Measurements from ENCODE around the gene PCSK4.

Gene PCSK4

GRCh38 chr19:1435378-1435989 lies 54.7 kb downstream of the PCSK4 start:
- no peak for FAIRE-seq

DNA sequence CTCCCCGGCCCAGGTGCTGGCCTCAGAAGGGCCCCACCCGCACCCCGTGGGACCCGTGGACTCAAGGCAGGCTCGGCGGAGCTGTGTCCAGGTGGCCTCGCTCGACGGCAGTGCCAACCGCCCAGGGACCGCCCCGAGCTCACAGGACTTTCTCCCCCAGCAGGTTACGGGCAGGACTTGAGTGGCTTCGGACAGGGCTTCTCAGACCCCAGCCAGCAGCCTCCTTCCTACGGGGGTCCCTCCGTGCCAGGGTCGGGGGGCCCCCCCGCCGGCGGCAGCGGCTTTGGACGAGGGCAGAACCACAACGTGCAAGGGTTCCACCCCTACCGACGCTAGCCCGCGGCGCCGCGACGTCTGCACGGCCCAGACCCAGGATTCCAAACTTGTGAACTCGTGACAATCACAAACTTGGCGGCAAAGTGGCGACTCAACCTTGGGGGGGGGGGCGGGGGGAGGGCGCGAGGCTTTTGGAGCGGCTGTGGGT lies 55.5 kb downstream of the PCSK4 start:
- FAIRE-seq = no peak

DNA sequence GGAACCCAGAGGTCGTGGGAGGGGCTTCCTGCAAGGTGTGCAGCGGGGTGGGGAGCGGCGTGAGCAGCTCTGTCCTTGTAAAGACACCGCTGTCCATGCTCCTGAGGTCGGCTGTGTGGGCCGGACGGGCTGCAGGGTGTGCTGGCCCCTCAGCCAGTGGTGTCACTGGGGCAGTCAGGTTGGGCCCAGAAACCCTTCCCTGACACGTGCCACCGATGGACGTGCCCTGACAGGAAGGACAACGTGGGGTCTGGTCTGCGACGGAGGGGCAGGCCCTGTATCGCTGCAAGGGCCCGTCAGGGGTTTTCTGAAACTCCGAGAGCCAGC lies 56.1 kb downstream of the PCSK4 start:
- no peak for FAIRE-seq

GRCh38 chr19:1433119-1434039 lies 56.8 kb downstream of the PCSK4 start:
- no peak for FAIRE-seq

GRCh38 chr19:1432507-1432887 lies 57.7 kb downstream of the PCSK4 start:
- no peak for FAIRE-seq

- no peak for FAIRE-seq
Measured at GRCh38 chr19:1431759-1432506, 58.2 kb downstream of the PCSK4 start.
